OCI-M2 (cell line): ENCODE measurements around the gene PLEKHH2.

Experiments used
- DNase-seq: peaks from one replicate; lab custom pipeline; 2025; ENCODE audit not compliant: unreplicated experiment; lab: John Stamatoyannopoulos, UW

The PLEKHH2 gene

GRCh38 chr2:43803113-43803512, 166.1 kb downstream of the PLEKHH2 start:
- no peak for DNase-seq

- no peak for DNase-seq
Measured at GRCh38 chr2:43806719-43807031, 169.6 kb downstream of the PLEKHH2 start.

GRCh38 chr2:43810452-43810851, 173.4 kb downstream of the PLEKHH2 start:
- no peak for DNase-seq

- DNase-seq = no peak
Measured at GRCh38 chr2:43810888-43811287, 173.8 kb downstream of the PLEKHH2 start.

GRCh38 chr2:43812006-43812405, 174.9 kb downstream of the PLEKHH2 start:
- no peak for DNase-seq

- DNase-seq = no peak
Measured at GRCh38 chr2:43812947-43813346, 175.9 kb downstream of the PLEKHH2 start.

GRCh38 chr2:43814711-43815110, 177.7 kb downstream of the PLEKHH2 start:
- no peak for DNase-seq
